Measurements from ENCODE around the gene EMX2. TPM values are rescaled to one million over a fixed set of nuclear protein-coding genes. Genes with fewer than 3 reads are reported as not detected.

The EMX2 gene
- total RNA-seq, 2 donors from 2014 or later, result 0.05 to 1.5 TPM

- peaks cover 56% of the 10 kb centered on the region for H3K27me3 ChIP-seq (replicated peaks; ENCODE audit: insufficient read depth)
- H3K36me3 ChIP-seq, result no peaks in the 10 kb centered on the region
- H3K27ac ChIP-seq, result no peak overlapping the region
- TF ChIP-seq POLR2AphosphoS5 (IDR thresholded peaks at IDR 0.05), result no peak
- no peak for TF ChIP-seq CTCF (IDR thresholded peaks at IDR 0.05)
- TF ChIP-seq POLR2A (IDR thresholded peaks at IDR 0.05), result no peak
- no peaks in the 10 kb centered on the region for H3K9me3 ChIP-seq
- intact Hi-C loops (cut with DNase I), result loop anchor here (10.0 kb wide), 1 partner anchor 511 kb away; the partner anchor contains the start of gene RAB11FIP2
- WGBS, result 10% methylated on average over 24 of the region's 24 CpGs
- H3K4me1 ChIP-seq (replicated peaks), result peaks cover 14% of the 10 kb centered on the region
- H3K4me3 ChIP-seq, result no peak overlapping the region
- DNase-seq (ENCODE audit: low spot score), result no peak
Observed at GRCh38 chr10:117533507-117534281, 8.9 kb upstream of the EMX2 start.

GRCh38 chr10:117534321-117535297 lies 7.9 kb upstream of the EMX2 start:
- Histone ChIP-seq H3K27me3 (replicated peaks; ENCODE audit: insufficient read depth) (peaks cover 61% of the 10 kb centered on the region), H3K27ac (no peak overlapping the region), H3K4me1 (replicated peaks) (peaks cover 14% of the 10 kb centered on the region), H3K36me3 (no peaks in the 10 kb centered on the region), H3K9me3 (no peaks in the 10 kb centered on the region), H3K4me3 (peak overlapping the region in 1 of 2 donors; percentile 11)
- DNase-seq (ENCODE audit: low spot score), result no peak
- intact Hi-C loops (cut with DNase I), result loop anchor here (5.0 to 10.0 kb wide), 2 partner anchors 510 to 573 kb away; partner anchors contain the start of gene RAB11FIP2
- TF ChIP-seq CTCF (IDR thresholded peaks at IDR 0.05) (no peak), POLR2A (IDR thresholded peaks at IDR 0.05) (no peak), POLR2AphosphoS5 (IDR thresholded peaks at IDR 0.05) (peak; percentile 21)
- WGBS, result 4% methylated on average over 60 of the region's 76 CpGs

- no peak for DNase-seq (ENCODE audit: low spot score)
- Histone ChIP-seq H3K36me3 (no peaks in the 10 kb centered on the region), H3K4me1 (replicated peaks) (peaks cover 14% of the 10 kb centered on the region), H3K27ac (no peak overlapping the region), H3K4me3 (peak overlapping the region; percentile 5 to 11), H3K27me3 (replicated peaks; ENCODE audit: insufficient read depth) (peaks cover 67% of the 10 kb centered on the region), H3K9me3 (no peaks in the 10 kb centered on the region)
- intact Hi-C loops (cut with DNase I), result loop anchor here (5.0 to 10.0 kb wide), 2 partner anchors 509 to 572 kb away; partner anchors contain the start of gene RAB11FIP2
- WGBS, result 3% methylated on average over 42 of the region's 54 CpGs
- no peak for TF ChIP-seq CTCF (IDR thresholded peaks at IDR 0.05)
- TF ChIP-seq POLR2AphosphoS5 (IDR thresholded peaks at IDR 0.05), result no peak
- no peak for TF ChIP-seq POLR2A (IDR thresholded peaks at IDR 0.05)
Observed at GRCh38 chr10:117535298-117536071, 7.1 kb upstream of the EMX2 start.

- DNase-seq (ENCODE audit: low spot score), result no peak
- intact Hi-C loops (cut with DNase I), result loop anchor here (5.0 to 10.0 kb wide), 2 partner anchors 509 to 571 kb away; partner anchors contain the start of gene RAB11FIP2
- Histone ChIP-seq H3K27me3 (replicated peaks; ENCODE audit: insufficient read depth) (peaks cover 66% of the 10 kb centered on the region), H3K27ac (no peak overlapping the region), H3K9me3 (no peaks in the 10 kb centered on the region), H3K4me3 (no peak overlapping the region), H3K36me3 (no peaks in the 10 kb centered on the region), H3K4me1 (replicated peaks) (peaks cover 14% of the 10 kb centered on the region)
- TF ChIP-seq POLR2AphosphoS5 (IDR thresholded peaks at IDR 0.05), result no peak
- no peak for TF ChIP-seq CTCF (IDR thresholded peaks at IDR 0.05)
- TF ChIP-seq POLR2A (IDR thresholded peaks at IDR 0.05), result no peak
- WGBS, result 11% methylated on average over 35 of the region's 35 CpGs
Observed at GRCh38 chr10:117536072-117536865, 6.3 kb upstream of the EMX2 start.

Measured in prostate gland (tissue), 2 donors.